ENCODE data around the gene KCTD3. TPM values are rescaled to one million over a fixed set of nuclear protein-coding genes. Genes with fewer than 3 reads are reported as not detected.

The KCTD3 gene
- total RNA-seq, 4 donors from 2014 or later: 33.4 to 80.4 (median 59.1) TPM

GRCh38 chr1:215600867-215601266, 33.8 kb downstream of the KCTD3 start:
- Histone ChIP-seq H3K9me3 (no peaks in the 10 kb centered on the region), H3K4me1 (peaks cover 0 to 17% (median 6%) of the 10 kb centered on the region in 4 donors), H3K27me3 (no peaks in the 10 kb centered on the region), H3K4me3 (no peak overlapping the region), H3K36me3 (peaks cover 0 to 19% (median 4%) of the 10 kb centered on the region in 4 donors), H3K27ac (no peak overlapping the region)
- DNase-seq: no peak
- in situ Hi-C loops (cut with MboI; ENCODE audit: low pct_ligation_motif_present in 1 of 4, low pct_unique_long_range_greater_than_20kb in 1 of 4, low sequenced_read_pairs in 3 of 4): no loop called here
- 86 to 92% methylated on average over 6 to 10 of the region's 10 CpGs for WGBS, 2 donors (ENCODE audit: low coverage in 1 of 2)
- intact Hi-C loops (cut with DNase I; ENCODE audit: low total_unique reads): no loop called here
- TF ChIP-seq POLR2A (IDR thresholded peaks at IDR 0.05): no peak
- TF ChIP-seq, protein P1, sequence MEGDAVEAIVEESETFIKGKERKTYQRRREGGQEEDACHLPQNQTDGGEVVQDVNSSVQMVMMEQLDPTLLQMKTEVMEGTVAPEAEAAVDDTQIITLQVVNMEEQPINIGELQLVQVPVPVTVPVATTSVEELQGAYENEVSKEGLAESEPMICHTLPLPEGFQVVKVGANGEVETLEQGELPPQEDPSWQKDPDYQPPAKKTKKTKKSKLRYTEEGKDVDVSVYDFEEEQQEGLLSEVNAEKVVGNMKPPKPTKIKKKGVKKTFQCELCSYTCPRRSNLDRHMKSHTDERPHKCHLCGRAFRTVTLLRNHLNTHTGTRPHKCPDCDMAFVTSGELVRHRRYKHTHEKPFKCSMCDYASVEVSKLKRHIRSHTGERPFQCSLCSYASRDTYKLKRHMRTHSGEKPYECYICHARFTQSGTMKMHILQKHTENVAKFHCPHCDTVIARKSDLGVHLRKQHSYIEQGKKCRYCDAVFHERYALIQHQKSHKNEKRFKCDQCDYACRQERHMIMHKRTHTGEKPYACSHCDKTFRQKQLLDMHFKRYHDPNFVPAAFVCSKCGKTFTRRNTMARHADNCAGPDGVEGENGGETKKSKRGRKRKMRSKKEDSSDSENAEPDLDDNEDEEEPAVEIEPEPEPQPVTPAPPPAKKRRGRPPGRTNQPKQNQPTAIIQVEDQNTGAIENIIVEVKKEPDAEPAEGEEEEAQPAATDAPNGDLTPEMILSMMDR (IDR thresholded peaks at IDR 0.05): no peak
- no peak for TF ChIP-seq POLR2AphosphoS5 (IDR thresholded peaks at IDR 0.05)
- no peak for TF ChIP-seq EP300 (IDR thresholded peaks at IDR 0.05; ENCODE audit: low read depth)

DNA sequence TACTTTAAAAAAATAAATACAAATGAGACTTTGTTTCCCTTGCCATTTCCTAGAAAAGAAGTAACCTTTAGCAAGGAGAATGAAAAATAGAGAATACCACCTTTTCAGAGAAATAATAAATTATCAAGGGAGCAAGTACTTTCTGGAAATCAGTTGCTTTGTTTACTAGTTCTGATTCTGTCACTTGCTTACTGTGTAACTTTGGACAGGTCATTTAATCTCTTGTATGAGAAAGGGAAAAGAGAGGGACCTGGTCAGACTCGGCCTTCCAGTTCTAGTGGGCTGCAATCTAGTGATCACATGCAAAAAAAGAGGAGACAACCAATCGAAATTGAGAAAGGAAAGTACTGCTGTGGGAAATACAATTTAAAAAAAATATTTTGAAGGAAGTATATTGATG, 34.2 kb downstream of the KCTD3 start:
- H3K27me3 ChIP-seq: no peaks in the 10 kb centered on the region
- H3K4me1 ChIP-seq: peaks cover 0 to 17% (median 6%) of the 10 kb centered on the region in 4 donors
- H3K27ac ChIP-seq: no peak overlapping the region
- peaks cover 0 to 19% (median 4%) of the 10 kb centered on the region in 4 donors for H3K36me3 ChIP-seq
- no peak overlapping the region for H3K4me3 ChIP-seq
- WGBS, 2 donors (ENCODE audit: low coverage in 1 of 2): 74 to 83% methylated on average over 2 of the region's 2 CpGs
- TF ChIP-seq EP300 (IDR thresholded peaks at IDR 0.05; ENCODE audit: low read depth) (no peak), POLR2A (IDR thresholded peaks at IDR 0.05) (no peak)
- TF ChIP-seq, protein P1 (IDR thresholded peaks at IDR 0.05): no peak
- H3K9me3 ChIP-seq: no peaks in the 10 kb centered on the region
- intact Hi-C loops (cut with DNase I; ENCODE audit: low total_unique reads): no loop called here
- in situ Hi-C loops (cut with MboI; ENCODE audit: low pct_ligation_motif_present in 1 of 4, low pct_unique_long_range_greater_than_20kb in 1 of 4, low sequenced_read_pairs in 3 of 4): no loop called here
- DNase-seq: no peak

- no peak for TF ChIP-seq POLR2A (IDR thresholded peaks at IDR 0.05)
- no peak for TF ChIP-seq POLR2AphosphoS5 (IDR thresholded peaks at IDR 0.05)
- TF ChIP-seq, protein P1 (IDR thresholded peaks at IDR 0.05): no peak
- no peak for TF ChIP-seq EP300 (IDR thresholded peaks at IDR 0.05; ENCODE audit: low read depth)
- intact Hi-C loops (cut with DNase I; ENCODE audit: low total_unique reads) (no loop called here), in situ Hi-C loops (cut with MboI; ENCODE audit: low pct_ligation_motif_present in 1 of 4, low pct_unique_long_range_greater_than_20kb in 1 of 4, low sequenced_read_pairs in 3 of 4) (no loop called here)
- peaks cover 0 to 27% (median 4%) of the 10 kb centered on the region in 4 donors for H3K36me3 ChIP-seq
- H3K27me3 ChIP-seq: no peaks in the 10 kb centered on the region
- peaks cover 0 to 17% (median 6%) of the 10 kb centered on the region in 4 donors for H3K4me1 ChIP-seq
- no peak for DNase-seq
- H3K27ac ChIP-seq: no peak overlapping the region
- no peaks in the 10 kb centered on the region for H3K9me3 ChIP-seq
- H3K4me3 ChIP-seq: no peak overlapping the region
Measured at GRCh38 chr1:215603319-215603718, 36.2 kb downstream of the KCTD3 start.

DNA sequence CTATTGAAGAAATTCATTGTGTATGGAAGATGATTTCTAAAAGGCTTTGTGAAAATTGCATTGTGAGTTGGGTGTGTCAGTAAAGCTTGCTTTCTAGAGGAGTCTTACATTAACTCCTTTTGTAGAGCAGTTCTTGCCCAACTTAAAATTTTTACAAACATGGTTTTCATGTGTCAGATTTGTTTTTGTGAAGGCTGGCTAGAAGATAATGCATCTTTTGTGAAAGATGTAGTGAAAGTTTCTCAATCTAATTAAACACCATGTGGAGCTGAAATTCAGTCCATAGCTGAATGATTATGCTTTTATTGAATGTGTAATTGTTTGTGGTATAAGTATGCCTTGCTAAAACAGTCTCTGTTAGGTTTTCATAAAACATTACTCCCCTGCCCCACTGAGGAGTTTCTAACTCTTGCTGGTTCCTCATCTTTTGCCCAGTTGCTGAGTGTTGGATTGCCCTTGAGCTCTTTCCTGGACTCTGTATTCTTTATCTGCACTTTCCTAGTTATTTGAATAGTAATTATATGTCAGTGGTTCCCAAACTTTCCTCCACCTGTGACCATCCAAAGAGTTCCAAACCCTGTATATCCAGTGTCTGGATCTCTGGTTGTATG, 38.0 kb downstream of the KCTD3 start:
- in situ Hi-C loops (cut with MboI; ENCODE audit: low pct_ligation_motif_present in 1 of 4, low pct_unique_long_range_greater_than_20kb in 1 of 4, low sequenced_read_pairs in 3 of 4): no loop called here
- Histone ChIP-seq H3K27me3 (no peaks in the 10 kb centered on the region), H3K9me3 (no peaks in the 10 kb centered on the region), H3K4me3 (no peak overlapping the region), H3K4me1 (peaks cover 0 to 3% (median 2%) of the 10 kb centered on the region in 4 donors), H3K27ac (no peak overlapping the region), H3K36me3 (peaks cover 0 to 35% (median 4%) of the 10 kb centered on the region in 4 donors)
- TF ChIP-seq POLR2A (IDR thresholded peaks at IDR 0.05): no peak
- TF ChIP-seq EP300 (IDR thresholded peaks at IDR 0.05; ENCODE audit: low read depth): no peak
- TF ChIP-seq POLR2AphosphoS5 (IDR thresholded peaks at IDR 0.05): no peak
- TF ChIP-seq, protein P1 (IDR thresholded peaks at IDR 0.05): no peak
- intact Hi-C loops (cut with DNase I; ENCODE audit: low total_unique reads): no loop called here
- DNase-seq: no peak
